H1 (cell line): Measurements from ENCODE around the gene SAG. TPM values are rescaled to one million over a fixed set of nuclear protein-coding genes. Genes with fewer than 3 reads are reported as not detected.

Experiments
- BCL11A ChIP-seq, 2 experiments: IDR thresholded peaks; one replicate each; pipeline ENCODE4 v1.6.1; 2011; ENCODE audit warnings: low read depth in 2 of 2, low read length in 2 of 2, mild to moderate bottlenecking in 2 of 2
- SIN3A ChIP-seq, 2 experiments: IDR thresholded peaks in 1 of 2; conservative IDR thresholded peaks in 1 of 2; 2 replicates each; pipeline ENCODE4 v1.6.1; 2011 to 2012; ENCODE audit warnings: low read length in 2 of 2, improper control_type of control experiment in 1 of 2, low read depth in 1 of 2, mild to moderate bottlenecking in 1 of 2
- polyA plus RNA-seq, 7 experiments: library from polyadenylated mRNA; depleted of rRNA in 3 of 7; stranded (reverse) in 5 of 7; unstranded in 2 of 7; fragments of >200 nt in 5 of 7; fragments of 200-250 nt in 2 of 7; gene quantifications; 1 replicate in 5 of 7; 2 replicates in 1 of 7; 4 replicates in 1 of 7; pipeline versions ENCODE4 v1.2.1 to v1.2.3, GENCODE V29; 2011 to 2013; ENCODE audit warnings: missing spikeins in 2 of 7, mixed read lengths in 2 of 7
- total RNA-seq: library from RNA; stranded (reverse); fragmentation: NEBNext Ultra II Directional; extraction: Animal tissue kit (Norgen Biotek cat#: 25700); gene quantifications from 2 replicates; pipeline ENCODE4 v1.2.1, GENCODE V29; 2021

Gene SAG
- total and polyA plus RNA-seq, 2 of the 8 experiments (the other 6 are each of a cell fraction or from before 2014, with no cell fraction given), result not detected

DNA sequence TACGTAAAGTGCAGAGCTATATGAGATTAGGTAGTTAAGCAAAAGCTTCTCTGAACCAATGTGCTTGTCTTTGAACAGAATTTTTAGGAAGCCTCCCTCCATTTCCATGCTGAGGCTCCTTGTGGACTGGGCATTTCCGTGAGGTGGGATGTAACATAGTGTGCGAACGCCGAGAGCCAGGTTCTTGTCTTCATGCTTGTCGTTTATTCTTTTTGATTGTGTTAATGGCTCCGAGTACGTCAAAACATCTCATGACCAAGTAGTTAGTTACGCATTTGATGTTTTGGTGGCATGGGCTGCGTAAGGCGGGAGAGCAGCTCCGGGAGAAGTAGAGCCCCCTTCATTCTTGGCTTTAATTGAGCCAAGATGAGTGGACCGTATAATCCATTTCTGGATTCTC is 79.6 kb downstream of the SAG start (continued):
- TF ChIP-seq BCL11A (IDR thresholded peaks at IDR 0.05; ENCODE audit: low read depth in 2 of 2, low read length in 2 of 2), result no peak
- TF ChIP-seq SIN3A (conservative IDR thresholded peaks at IDR 0.05 in 1 of 2, IDR thresholded peaks at IDR 0.05 in 1 of 2; ENCODE audit: low read depth in 1 of 2, low read length in 2 of 2), result no peak
